ENCODE results near the gene ASTN2.

Gene ASTN2

GRCh38 chr9:116942593-116943061, 472.2 kb downstream of the ASTN2 start:
- Histone ChIP-seq H3K4me2 (ENCODE audit: low read length) (no peak overlapping the region), H3K9me2 (ENCODE audit: low read depth, low read length) (no peaks in the 10 kb centered on the region), H3K27ac (ENCODE audit: low read depth, low read length, poor library complexity, severe bottlenecking) (no peak overlapping the region), H3K9ac (ENCODE audit: low read length) (no peak overlapping the region), H3K79me2 (ENCODE audit: insufficient read depth, low read length) (no peaks in the 10 kb centered on the region), H3K27me3 (ENCODE audit: insufficient read depth, low read length) (no peaks in the 10 kb centered on the region), H2AFZ (ENCODE audit: low read length) (no peak overlapping the region), H3K9me3 (ENCODE audit: low read length) (no peaks in the 10 kb centered on the region), H3F3A (ENCODE audit: insufficient read depth, low read length) (no peaks in the 10 kb centered on the region), H3K36me3 (ENCODE audit: insufficient read depth, low read length) (no peaks in the 10 kb centered on the region), H4K20me1 (ENCODE audit: insufficient read depth, low read length) (no peaks in the 10 kb centered on the region), H3K4me1 (ENCODE audit: insufficient read depth, low read length, severe bottlenecking) (no peaks in the 10 kb centered on the region), H3K4me3 (ENCODE audit: low read depth, low read length, poor library complexity, severe bottlenecking) (no peak overlapping the region)
- TF ChIP-seq CTCF (IDR thresholded peaks at IDR 0.05; ENCODE audit: low read length) (no peak), EZH2 (IDR thresholded peaks at IDR 0.05; ENCODE audit: borderline replicate concordance, low read length) (no peak)

DNA sequence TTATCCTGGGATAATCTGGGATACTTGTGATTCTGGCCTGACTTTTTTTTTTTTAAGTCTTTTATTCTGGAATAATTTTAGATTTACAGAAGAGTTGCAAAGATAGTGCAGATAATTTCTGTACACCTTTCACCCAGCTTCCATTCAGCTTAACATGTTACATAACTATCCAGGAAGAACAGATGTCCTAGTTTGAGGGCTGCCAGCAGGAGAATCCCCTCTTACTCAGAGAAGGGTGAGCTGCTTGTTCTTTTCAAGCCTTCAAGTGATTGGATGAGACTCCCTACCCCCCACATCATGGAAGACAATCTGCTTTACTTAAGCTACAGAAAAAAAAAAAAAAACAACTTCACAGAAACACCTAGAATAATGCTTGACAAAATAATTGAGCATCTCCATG, 473.6 kb downstream of the ASTN2 start:
- H3K4me2 ChIP-seq (ENCODE audit: low read length) = no peak overlapping the region
- no peaks in the 10 kb centered on the region for H4K20me1 ChIP-seq (ENCODE audit: insufficient read depth, low read length)
- no peaks in the 10 kb centered on the region for H3K79me2 ChIP-seq (ENCODE audit: insufficient read depth, low read length)
- no peak for TF ChIP-seq EZH2 (IDR thresholded peaks at IDR 0.05; ENCODE audit: borderline replicate concordance, low read length)
- TF ChIP-seq CTCF (IDR thresholded peaks at IDR 0.05; ENCODE audit: low read length) = no peak
- H3K27me3 ChIP-seq (ENCODE audit: insufficient read depth, low read length) = no peaks in the 10 kb centered on the region
- H3F3A ChIP-seq (ENCODE audit: insufficient read depth, low read length) = no peaks in the 10 kb centered on the region
- H3K4me3 ChIP-seq (ENCODE audit: low read depth, low read length, poor library complexity, severe bottlenecking) = no peak overlapping the region
- H3K4me1 ChIP-seq (ENCODE audit: insufficient read depth, low read length, severe bottlenecking) = no peaks in the 10 kb centered on the region
- H3K9me3 ChIP-seq (ENCODE audit: low read length) = no peaks in the 10 kb centered on the region
- H3K27ac ChIP-seq (ENCODE audit: low read depth, low read length, poor library complexity, severe bottlenecking) = no peak overlapping the region
- H2AFZ ChIP-seq (ENCODE audit: low read length) = no peak overlapping the region
- H3K9me2 ChIP-seq (ENCODE audit: low read depth, low read length) = no peaks in the 10 kb centered on the region
- no peak overlapping the region for H3K9ac ChIP-seq (ENCODE audit: low read length)
- no peaks in the 10 kb centered on the region for H3K36me3 ChIP-seq (ENCODE audit: insufficient read depth, low read length)

- Histone ChIP-seq H3K27me3 (ENCODE audit: insufficient read depth, low read length) (no peaks in the 10 kb centered on the region), H3K4me1 (ENCODE audit: insufficient read depth, low read length, severe bottlenecking) (no peaks in the 10 kb centered on the region), H2AFZ (ENCODE audit: low read length) (no peak overlapping the region), H3K36me3 (ENCODE audit: insufficient read depth, low read length) (no peaks in the 10 kb centered on the region), H3F3A (ENCODE audit: insufficient read depth, low read length) (no peaks in the 10 kb centered on the region), H3K27ac (ENCODE audit: low read depth, low read length, poor library complexity, severe bottlenecking) (no peak overlapping the region), H3K9me3 (ENCODE audit: low read length) (no peaks in the 10 kb centered on the region), H3K9me2 (ENCODE audit: low read depth, low read length) (no peaks in the 10 kb centered on the region), H3K4me2 (ENCODE audit: low read length) (no peak overlapping the region), H4K20me1 (ENCODE audit: insufficient read depth, low read length) (no peaks in the 10 kb centered on the region), H3K9ac (ENCODE audit: low read length) (no peak overlapping the region), H3K79me2 (ENCODE audit: insufficient read depth, low read length) (no peaks in the 10 kb centered on the region), H3K4me3 (ENCODE audit: low read depth, low read length, poor library complexity, severe bottlenecking) (no peak overlapping the region)
- TF ChIP-seq CTCF (IDR thresholded peaks at IDR 0.05; ENCODE audit: low read length) = no peak
- TF ChIP-seq EZH2 (IDR thresholded peaks at IDR 0.05; ENCODE audit: borderline replicate concordance, low read length) = no peak
Measured at GRCh38 chr9:116940614-116941215, 474.1 kb downstream of the ASTN2 start.

All from OCI-LY1 (cell line).